Posterior vena cava (tissue), 2 donors: Measurements from ENCODE around the gene RCN1. TPM values are rescaled to one million over a fixed set of nuclear protein-coding genes. Genes with fewer than 3 reads are reported as not detected.
"Not testable (repeated sequence)": the region's sequence is repeated elsewhere in the genome, so short reads cannot be mapped to it uniquely, and the experiment has no call there.

Experiments used
- DNase-seq: peaks from one replicate; pipeline ENCODE4 v3.0.0-alpha.2; 2020; ENCODE audit warnings: low spot score
- intact Hi-C, 2 donors: fragments of 100-400 bp; cut with DNase I; formaldehyde crosslinking; loops; one replicate each; pipeline versions ENCODE4 v1.14.1 to v1.14.2; 2022 to 2023
- total RNA-seq, 2 donors: library from RNA; stranded (reverse); fragmentation: NEBNext Ultra II Directional; extraction: Animal tissue kit (Norgen Biotek cat#: 25700); gene quantifications; one replicate each; pipeline ENCODE4 v1.2.1, GENCODE V29; 2021
- donor health status: DM: yes; HTN: yes; CAD: no.
- donor health status: DM: yes; HTN: yes; CAD: no.

RCN1 gene
- total RNA-seq, 2 donors from 2014 or later, result 130 to 134 TPM

GRCh38 chr11:32072872-32073643 lies 17.8 kb upstream of the RCN1 start:
- intact Hi-C loops, result no loop called here
- DNase-seq, result no peak

GRCh38 chr11:32073644-32074026 lies 17.2 kb upstream of the RCN1 start:
- no peak for DNase-seq
- intact Hi-C loops, result no loop called here

- intact Hi-C loops, result no loop called here
- no peak for DNase-seq
Measured at GRCh38 chr11:32079553-32079952, 11.3 kb upstream of the RCN1 start.

- intact Hi-C loops, result no loop called here
- DNase-seq, result no peak
Measured at GRCh38 chr11:32080361-32080980, 10.4 kb upstream of the RCN1 start.

GRCh38 chr11:32081129-32081641 lies 9.7 kb upstream of the RCN1 start:
- DNase-seq, result no peak
- intact Hi-C loops, result no loop called here

- DNase-seq, result no peak
- intact Hi-C loops, result no loop called here
Measured at GRCh38 chr11:32081901-32082300, 9.0 kb upstream of the RCN1 start.

GRCh38 chr11:32082346-32082986 lies 8.4 kb upstream of the RCN1 start:
- intact Hi-C loops, result no loop called here

GRCh38 chr11:32087597-32087996 lies 3.3 kb upstream of the RCN1 start:
- DNase-seq, result no peak
- intact Hi-C loops, result no loop called here

More at GRCh38 chr11:32082346-32082986, 8.4 kb upstream of the RCN1 start:
- DNase-seq, result no peak

GRCh38 chr11:32088117-32088941 lies 2.5 kb upstream of the RCN1 start:
- peak; percentile 82 for DNase-seq
- intact Hi-C loops, result no loop called here

GRCh38 chr11:32092581-32093170 lies 1.8 kb downstream of the RCN1 start:
- DNase-seq, result no peak
- intact Hi-C loops, result no loop called here

- intact Hi-C loops, result no loop called here
- DNase-seq, result no peak
Measured at GRCh38 chr11:32094923-32095322, 4.0 kb downstream of the RCN1 start.

GRCh38 chr11:32098142-32098903 lies 7.4 kb downstream of the RCN1 start:
- no peak for DNase-seq
- intact Hi-C loops, result no loop called here

- no peak for DNase-seq
- intact Hi-C loops, result no loop called here
Measured at GRCh38 chr11:32099516-32099915, 8.6 kb downstream of the RCN1 start.

GRCh38 chr11:32100495-32100894 lies 9.6 kb downstream of the RCN1 start:
- DNase-seq, result no peak
- intact Hi-C loops, result no loop called here

GRCh38 chr11:32101791-32102190 lies 10.9 kb downstream of the RCN1 start:
- intact Hi-C loops, result no loop called here
- no peak for DNase-seq

- DNase-seq, intact Hi-C loops: not testable (repeated sequence)
Measured at GRCh38 chr11:32103121-32103719, 12.3 kb downstream of the RCN1 start.

GRCh38 chr11:32103941-32104340 lies 13.1 kb downstream of the RCN1 start:
- no peak for DNase-seq
- intact Hi-C loops, result no loop called here
